HepG2 (cell line): ENCODE results near the gene PHKG2. TPM values are rescaled to one million over a fixed set of nuclear protein-coding genes. Genes with fewer than 3 reads are reported as not detected.

ENCODE experiments used
- DDIT3 ChIP-seq: sonication (generic); formaldehyde crosslinking; IDR thresholded peaks from 2 replicates; pipeline ENCODE4 v1.4.0; 2020; ENCODE audit warnings: mild to moderate bottlenecking, missing genetic modification reagents
- DRAP1 ChIP-seq: IDR thresholded peaks from 2 replicates; pipeline ENCODE4 v1.6.1; 2016; ENCODE audit warnings: missing genetic modification reagents, missing compliant biosample characterization
- ETV5 ChIP-seq: IDR thresholded peaks from 2 replicates; pipeline ENCODE4 v1.6.1; 2018; ENCODE audit warnings: missing biosample characterization, missing genetic modification reagents, inconsistent platforms, borderline replicate concordance
- FOXA1 ChIP-seq, 2 experiments: fragments of 450-650 bp in 1 of 2; sonication (generic) in 1 of 2; formaldehyde crosslinking in 1 of 2; IDR thresholded peaks; 2 replicates each; pipeline versions ENCODE4 v1.4.0 to v1.6.1; 2016 to 2020; ENCODE audit warnings: missing genetic modification reagents in 1 of 2
- GATAD2A ChIP-seq: IDR thresholded peaks from 2 replicates; pipeline ENCODE4 v1.6.1; 2016
- JUNB ChIP-seq: sonication (generic); formaldehyde crosslinking; IDR thresholded peaks from 2 replicates; pipeline ENCODE4 v1.8.0; 2022; ENCODE audit warnings: missing genetic modification reagents, mild to moderate bottlenecking, borderline replicate concordance
- MBD4 ChIP-seq: IDR thresholded peaks from 2 replicates; pipeline ENCODE4 v1.6.1; 2012; ENCODE audit warnings: low read length, inconsistent platforms, borderline replicate concordance
- MYPOP ChIP-seq: sonication (generic); formaldehyde crosslinking; IDR thresholded peaks from 2 replicates; pipeline ENCODE4 v1.8.1; 2023; ENCODE audit warnings: mild to moderate bottlenecking, moderate library complexity, missing genetic modification reagents
- RBM22 ChIP-seq: fragments of 200-400 bp; formaldehyde crosslinking; optimal IDR thresholded peaks from 2 replicates; pipeline ENCODE3; 2017; ENCODE audit warnings: mild to moderate bottlenecking, low read length, moderate library complexity
- SP2 ChIP-seq: sonication (generic); formaldehyde crosslinking; IDR thresholded peaks from 2 replicates; pipeline ENCODE4 v1.5.1; 2020; ENCODE audit warnings: mild to moderate bottlenecking, missing genetic modification reagents
- SUZ12 ChIP-seq: fragments of 150-350 bp; IDR thresholded peaks from 2 replicates; pipeline ENCODE4 v1.6.1; 2014; ENCODE audit warnings: low read depth, low read length
- USF2 ChIP-seq, 2 experiments: sonication (generic) in 1 of 2; formaldehyde crosslinking in 1 of 2; IDR thresholded peaks; 2 replicates each; pipeline versions ENCODE4 v1.5.1 to v1.6.1; 2011 to 2020; ENCODE audit warnings: borderline replicate concordance in 1 of 2, low read depth in 1 of 2, low read length in 1 of 2, mild to moderate bottlenecking in 1 of 2, missing genetic modification reagents in 1 of 2, moderate library complexity in 1 of 2
- ZBTB34 ChIP-seq: sonication (generic); formaldehyde crosslinking; IDR thresholded peaks from 2 replicates; pipeline ENCODE4 v1.8.0; 2022; ENCODE audit warnings: mild to moderate bottlenecking, missing genetic modification reagents
- ZNF101 ChIP-seq: sonication (generic); formaldehyde crosslinking; IDR thresholded peaks from 2 replicates; pipeline ENCODE4 v1.4.0; 2020; ENCODE audit warnings: mild to moderate bottlenecking, low read depth, missing genetic modification reagents, borderline replicate concordance
- ZNF382 ChIP-seq: sonication (generic); formaldehyde crosslinking; IDR thresholded peaks from 2 replicates; pipeline ENCODE4 v1.5.0; 2020; ENCODE audit warnings: missing genetic modification reagents, mild to moderate bottlenecking, borderline replicate concordance
- ZNF558 ChIP-seq: sonication (generic); formaldehyde crosslinking; IDR thresholded peaks from 2 replicates; pipeline ENCODE4 v1.9.0; 2022; ENCODE audit warnings: mild to moderate bottlenecking, missing genetic modification reagents, borderline replicate concordance
- ZNF704 ChIP-seq: sonication (generic); formaldehyde crosslinking; IDR thresholded peaks from 2 replicates; pipeline ENCODE4 v1.8.1; 2023; ENCODE audit warnings: mild to moderate bottlenecking, inconsistent platforms, moderate library complexity, missing genetic modification reagents, borderline replicate concordance
- ZNF772 ChIP-seq: sonication (generic); formaldehyde crosslinking; IDR thresholded peaks from 2 replicates; pipeline ENCODE4 v1.5.0; 2020; ENCODE audit warnings: mild to moderate bottlenecking, missing genetic modification reagents
- ZNF816 ChIP-seq: sonication (generic); formaldehyde crosslinking; IDR thresholded peaks from 2 replicates; pipeline ENCODE4 v1.8.0; 2022; ENCODE audit warnings: missing genetic modification reagents, mild to moderate bottlenecking, borderline replicate concordance
- polyA plus RNA-seq, 8 experiments: library from polyadenylated mRNA; depleted of rRNA in 3 of 8; stranded (reverse) in 7 of 8; unstranded in 1 of 8; fragments of >200 nt; fragmentation: Illumina TruSeq in 4 of 8; extraction: Trizol in 4 of 8; gene quantifications; 2 replicates each; pipeline versions ENCODE4 v1.2.1 to v1.2.3, GENCODE V29; 2011 to 2016; ENCODE audit warnings: low read depth in 4 of 8, missing spikeins in 1 of 8, mixed read lengths in 1 of 8; ENCODE audit not compliant: insufficient read depth in 1 of 8
- total RNA-seq, 5 experiments: library from RNA; depleted of rRNA; stranded (reverse); fragments of >200 nt; fragmentation: Illumina TruSeq; extraction: Trizol; gene quantifications; 2 replicates each; pipeline ENCODE4 v1.2.3, GENCODE V29; 2016; ENCODE audit warnings: low read depth in 1 of 5

The PHKG2 gene
- total and polyA plus RNA-seq, 2 of the 13 experiments (the other 11 are each of a cell fraction or from before 2014, with no cell fraction given): 37.4 to 42.1 TPM

- TF ChIP-seq DRAP1 (CRISPR knock-in tag) (peak; percentile 67), FOXA1 (IDR thresholded peaks at IDR 0.05) (no peak), FOXA1 (CRISPR knock-in tag; IDR thresholded peaks at IDR 0.05) (0 out of 2 replicates have a peak, but pooled peaks have one; percentile 13), ETV5 (CRISPR knock-in tag) (peak; percentile 79), GATAD2A (peak; percentile 37), MBD4 (no peak), ZNF772 (peak; percentile 51; the same call in 1 of the 2 replicates), SP2 (CRISPR knock-in tag) (peak; percentile 74), DDIT3 (CRISPR knock-in tag) (no peak), USF2 (IDR thresholded peaks at IDR 0.05; ENCODE audit: low read depth, low read length) (no peak), USF2 (CRISPR knock-in tag; IDR thresholded peaks at IDR 0.05; ENCODE audit: borderline replicate concordance) (no peak), MYPOP (CRISPR knock-in tag) (peak; percentile 81; the same call in 1 of the 2 replicates), SUZ12 (no peak), ZBTB34 (CRISPR knock-in tag) (peak; percentile 84), RBM22 (peak; percentile 95), JUNB (CRISPR knock-in tag) (no peak), ZNF816 (0 out of 2 replicates have a peak, but pooled peaks have one; percentile 55), ZNF704 (CRISPR knock-in tag) (peak; percentile 68; the same call in 1 of the 2 replicates), ZNF382 (CRISPR knock-in tag) (no peak), ZNF101 (CRISPR knock-in tag) (no peak), ZNF558 (CRISPR knock-in tag) (no peak)
Observed at GRCh38 chr16:30761928-30762902, 14.0 kb downstream of the PHKG2 start, which contains the start of the genes CFAP119 and RNF40 (continued).
